NCI-H82 treated with DMSO at 0.1 percent for 48 hours (cell line): ENCODE data around the gene CTXN1.

Source experiments
- DNase-seq: peaks from one replicate; lab custom pipeline; 2025; ENCODE audit not compliant: unreplicated experiment; lab: John Stamatoyannopoulos, UW

CTXN1 gene

DNA sequence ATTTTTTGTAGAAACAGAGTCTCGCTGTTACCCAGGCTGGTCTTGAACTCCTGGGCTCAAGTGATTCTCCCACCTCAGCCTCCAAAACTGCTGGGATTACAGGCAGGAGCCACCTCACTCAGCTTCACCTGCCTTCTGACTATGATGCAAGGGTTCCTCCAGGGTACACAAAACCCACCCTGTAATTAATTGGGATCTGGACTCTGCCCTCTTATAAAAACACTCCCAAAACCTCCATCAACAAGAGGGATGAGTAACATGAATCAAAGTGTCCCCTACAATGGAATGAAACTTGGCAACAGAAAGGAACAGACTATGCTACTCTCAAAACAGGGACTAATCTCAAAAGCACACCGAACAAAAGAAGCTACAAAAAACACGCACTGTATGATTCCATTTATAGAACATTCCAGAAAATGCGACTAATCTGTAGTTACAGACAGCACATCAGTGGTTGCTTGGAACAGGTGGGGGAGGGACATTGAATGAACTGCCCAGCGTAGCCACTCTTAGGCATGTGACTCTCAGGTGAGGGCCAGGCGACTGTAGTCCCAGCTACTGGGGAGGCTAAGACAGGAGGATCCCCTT lies 48.6 kb downstream of the CTXN1 start:
- DNase-seq: no peak

DNA sequence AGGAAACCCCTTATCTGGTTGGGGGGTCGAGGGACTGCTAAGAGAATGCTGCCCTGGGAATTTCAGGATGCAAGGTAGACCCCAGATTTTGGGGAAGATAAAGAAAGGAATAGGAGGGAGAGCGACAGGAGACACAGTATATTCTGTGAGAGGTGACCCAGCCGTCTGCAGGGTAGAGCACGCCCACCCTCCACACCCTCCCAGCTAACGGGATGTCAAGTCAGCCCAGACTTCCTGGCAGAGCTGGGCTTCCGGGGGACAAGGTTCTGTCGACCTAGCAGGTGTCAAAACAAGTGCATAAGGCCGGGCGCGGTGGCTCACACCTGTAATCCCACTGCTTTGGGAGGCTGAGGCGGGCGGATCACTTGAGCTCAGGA lies 51.0 kb downstream of the CTXN1 start:
- DNase-seq: no peak
